ENCODE results near the gene CPNE7.

Gene CPNE7

GRCh38 chr16:89575247-89576152 is at the start of gene CPNE7:
Gene CPNE7, plus strand, starts transcription at chr16:89575758. Its CDS starts 140 bp downstream, at chr16:89575898.
- Mint-ChIP-seq H3K9me3 (peaks cover 15% of the 10 kb centered on the region), H3K27me3 (ENCODE audit: low read depth, poor library complexity) (peaks cover 36% of the 10 kb centered on the region), H3K27ac (no peak within 1 kb of the TSS), H3K4me3 (peak within 1 kb of the TSS; percentile 50), H3K4me1 (peaks cover 26% of the 10 kb centered on the region), H3K36me3 (ENCODE audit: low read depth) (no peaks in the 10 kb centered on the region)
- no peak for TF ChIP-seq CTCF (IDR thresholded peaks at IDR 0.05)
- DNase-seq, result peak; percentile 55

GRCh38 chr16:89529097-89529496 is 46.5 kb upstream of the CPNE7 start:
- no peaks in the 10 kb centered on the region for H3K9me3 Mint-ChIP-seq
- H3K4me1 Mint-ChIP-seq, result no peaks in the 10 kb centered on the region
- DNase-seq, result no peak
- H3K27me3 Mint-ChIP-seq (ENCODE audit: low read depth, poor library complexity), result no peaks in the 10 kb centered on the region
- no peak for TF ChIP-seq CTCF (IDR thresholded peaks at IDR 0.05)
- H3K27ac Mint-ChIP-seq, result no peak overlapping the region
- peaks cover 68% of the 10 kb centered on the region for H3K36me3 Mint-ChIP-seq (ENCODE audit: low read depth)
- H3K4me3 Mint-ChIP-seq, result no peak overlapping the region

DNA sequence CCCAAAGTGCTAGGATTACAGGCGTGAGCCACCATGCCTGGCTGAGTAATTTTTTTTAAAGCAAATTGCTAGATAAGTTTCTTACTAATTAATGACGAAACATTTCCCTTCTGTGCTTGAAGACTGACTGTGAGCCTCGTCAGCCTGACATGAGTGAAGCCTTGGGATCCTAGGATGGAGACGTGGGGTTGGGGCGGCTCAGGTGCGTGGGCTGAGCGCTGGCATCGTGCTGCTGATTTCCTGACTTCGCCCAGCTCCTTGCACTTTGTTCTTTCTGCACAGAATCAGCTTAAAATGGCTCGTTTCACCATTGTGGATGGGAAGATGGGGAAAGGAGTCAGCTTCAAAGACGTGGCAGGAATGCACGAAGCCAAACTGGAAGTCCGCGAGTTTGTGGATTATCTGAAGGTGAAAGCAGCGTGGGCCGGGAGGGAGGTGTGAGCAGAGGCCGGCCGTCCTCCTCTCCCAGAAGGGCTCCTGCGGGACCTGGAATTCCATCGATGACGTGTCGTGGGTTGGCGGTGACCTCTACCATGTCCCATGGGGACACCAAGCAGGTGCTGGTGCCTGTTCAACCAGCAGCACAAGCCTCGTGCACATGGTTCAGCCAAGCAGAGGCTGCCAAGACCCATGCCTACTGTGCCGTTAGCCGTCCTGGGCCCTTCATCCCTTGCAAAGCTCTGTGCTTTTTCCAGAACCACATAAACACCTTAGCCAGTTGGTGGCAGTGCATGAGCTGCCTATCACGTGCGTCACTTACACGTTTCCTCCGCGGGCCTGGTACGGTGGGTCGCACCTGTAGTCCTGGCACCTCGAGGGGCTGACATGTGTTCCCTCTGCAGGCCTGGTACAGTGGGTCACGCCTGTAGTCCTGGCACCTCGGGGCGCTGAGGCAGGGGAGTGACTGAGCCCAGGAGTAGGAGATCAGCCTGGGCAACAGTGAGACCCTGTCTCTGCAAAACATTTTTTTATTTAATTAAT is 44.9 kb upstream of the CPNE7 start:
- no peaks in the 10 kb centered on the region for H3K27me3 Mint-ChIP-seq (ENCODE audit: low read depth, poor library complexity)
- H3K27ac Mint-ChIP-seq, result no peak overlapping the region
- no peak for DNase-seq
- no peak overlapping the region for H3K4me3 Mint-ChIP-seq
- peaks cover 68% of the 10 kb centered on the region for H3K36me3 Mint-ChIP-seq (ENCODE audit: low read depth)
- TF ChIP-seq CTCF (IDR thresholded peaks at IDR 0.05), result no peak
- H3K4me1 Mint-ChIP-seq, result no peaks in the 10 kb centered on the region
- H3K9me3 Mint-ChIP-seq, result no peaks in the 10 kb centered on the region

DNA sequence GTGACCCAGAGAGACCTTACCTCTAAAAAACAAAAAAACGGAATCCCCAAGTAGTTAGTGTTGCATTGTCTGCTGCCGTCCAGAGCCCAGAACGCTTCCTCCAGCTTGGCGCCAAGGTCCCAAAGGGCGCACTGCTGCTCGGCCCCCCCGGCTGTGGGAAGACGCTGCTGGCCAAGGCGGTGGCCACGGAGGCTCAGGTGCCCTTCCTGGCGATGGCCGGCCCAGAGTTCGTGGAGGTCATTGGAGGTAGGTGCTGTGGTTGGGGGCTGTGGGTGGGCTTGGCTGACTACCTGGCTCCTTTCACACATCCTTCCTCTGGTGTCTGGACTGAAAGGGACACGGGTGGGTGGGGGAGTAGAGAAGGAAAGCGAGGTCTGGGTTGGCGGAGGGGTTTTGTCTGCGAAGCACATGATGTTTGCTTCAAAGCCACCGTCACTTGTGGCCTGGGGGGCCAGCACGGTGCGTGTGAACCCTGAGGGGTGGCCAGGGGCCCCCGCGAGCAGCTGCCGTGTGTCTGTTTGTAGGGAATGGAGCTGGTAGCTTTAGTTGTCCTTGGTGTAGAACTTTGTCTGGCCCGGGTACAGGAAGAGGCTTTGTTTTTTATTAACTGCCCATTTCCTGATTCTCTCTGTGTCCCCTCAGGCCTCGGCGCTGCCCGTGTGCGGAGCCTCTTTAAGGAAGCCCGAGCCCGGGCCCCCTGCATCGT is 43.6 kb upstream of the CPNE7 start:
- Mint-ChIP-seq H3K36me3 (ENCODE audit: low read depth) (peaks cover 60% of the 10 kb centered on the region), H3K27ac (no peak overlapping the region), H3K27me3 (ENCODE audit: low read depth, poor library complexity) (peaks cover 4% of the 10 kb centered on the region), H3K4me3 (no peak overlapping the region), H3K9me3 (no peaks in the 10 kb centered on the region), H3K4me1 (no peaks in the 10 kb centered on the region)
- TF ChIP-seq CTCF (IDR thresholded peaks at IDR 0.05), result no peak
- no peak for DNase-seq

- peaks cover 4% of the 10 kb centered on the region for H3K27me3 Mint-ChIP-seq (ENCODE audit: low read depth, poor library complexity)
- no peaks in the 10 kb centered on the region for H3K4me1 Mint-ChIP-seq
- no peak for TF ChIP-seq CTCF (IDR thresholded peaks at IDR 0.05)
- no peak for DNase-seq
- H3K4me3 Mint-ChIP-seq, result no peak overlapping the region
- H3K9me3 Mint-ChIP-seq, result no peaks in the 10 kb centered on the region
- H3K27ac Mint-ChIP-seq, result peak overlapping the region; percentile 43
- peaks cover 38% of the 10 kb centered on the region for H3K36me3 Mint-ChIP-seq (ENCODE audit: low read depth)
Measured at GRCh38 chr16:89534252-89534756, 41.3 kb upstream of the CPNE7 start.
